ENCODE results near the gene FHIT. TPM values are rescaled to one million over a fixed set of nuclear protein-coding genes. Genes with fewer than 3 reads are reported as not detected.
"Not testable (repeated sequence)": the region's sequence is repeated elsewhere in the genome, so short reads cannot be mapped to it uniquely, and the experiment has no call there.

Gene FHIT
- total RNA-seq, 1 donor from 2014 or later: 5.7 TPM

DNA sequence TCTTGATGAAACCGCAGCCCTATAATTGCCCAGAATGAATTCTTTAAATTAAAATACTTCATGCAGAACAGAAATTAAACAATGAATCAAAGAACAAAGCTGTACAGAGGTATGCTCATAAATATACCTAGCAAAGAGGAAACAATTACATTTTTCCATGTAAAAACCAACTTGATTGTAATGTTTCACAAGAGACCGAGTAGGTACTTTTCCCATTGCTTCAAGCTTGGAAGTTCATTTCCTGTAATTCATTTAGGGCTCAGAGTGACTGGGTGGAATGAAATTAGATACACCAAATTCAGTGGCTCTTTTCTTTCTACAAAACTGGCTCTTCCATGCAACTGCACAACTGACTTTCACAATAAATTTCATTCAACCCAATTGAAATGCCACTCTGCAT, 51.4 kb downstream of the FHIT start:
- H3K27me3 ChIP-seq: no peaks in the 10 kb centered on the region
- no peaks in the 10 kb centered on the region for H3K9me3 ChIP-seq (ENCODE audit: low read depth)
- H3K4me2 ChIP-seq: no peak overlapping the region
- no peaks in the 10 kb centered on the region for H3F3A ChIP-seq (ENCODE audit: low read depth)
- no peaks in the 10 kb centered on the region for H4K20me1 ChIP-seq (ENCODE audit: low read depth)
- H2AFZ ChIP-seq (replicated peaks): no peak overlapping the region
- TF ChIP-seq EZH2 (IDR thresholded peaks at IDR 0.05) (no peak), EZH2phosphoT487 (IDR thresholded peaks at IDR 0.05) (no peak)
- TF ChIP-seq, protein P1, sequence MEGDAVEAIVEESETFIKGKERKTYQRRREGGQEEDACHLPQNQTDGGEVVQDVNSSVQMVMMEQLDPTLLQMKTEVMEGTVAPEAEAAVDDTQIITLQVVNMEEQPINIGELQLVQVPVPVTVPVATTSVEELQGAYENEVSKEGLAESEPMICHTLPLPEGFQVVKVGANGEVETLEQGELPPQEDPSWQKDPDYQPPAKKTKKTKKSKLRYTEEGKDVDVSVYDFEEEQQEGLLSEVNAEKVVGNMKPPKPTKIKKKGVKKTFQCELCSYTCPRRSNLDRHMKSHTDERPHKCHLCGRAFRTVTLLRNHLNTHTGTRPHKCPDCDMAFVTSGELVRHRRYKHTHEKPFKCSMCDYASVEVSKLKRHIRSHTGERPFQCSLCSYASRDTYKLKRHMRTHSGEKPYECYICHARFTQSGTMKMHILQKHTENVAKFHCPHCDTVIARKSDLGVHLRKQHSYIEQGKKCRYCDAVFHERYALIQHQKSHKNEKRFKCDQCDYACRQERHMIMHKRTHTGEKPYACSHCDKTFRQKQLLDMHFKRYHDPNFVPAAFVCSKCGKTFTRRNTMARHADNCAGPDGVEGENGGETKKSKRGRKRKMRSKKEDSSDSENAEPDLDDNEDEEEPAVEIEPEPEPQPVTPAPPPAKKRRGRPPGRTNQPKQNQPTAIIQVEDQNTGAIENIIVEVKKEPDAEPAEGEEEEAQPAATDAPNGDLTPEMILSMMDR (IDR thresholded peaks at IDR 0.05): no peak
- H3K27me3 Mint-ChIP-seq (ENCODE audit: insufficient read depth, low read depth): no peaks in the 10 kb centered on the region
- no peak overlapping the region for H3K27ac ChIP-seq
- H3K36me3 ChIP-seq: no peaks in the 10 kb centered on the region
- no peaks in the 10 kb centered on the region for H3K79me2 ChIP-seq (ENCODE audit: low read depth)
- no peaks in the 10 kb centered on the region for H3K4me1 ChIP-seq
- no peak for DNase-seq (ENCODE audit: low spot score)
- no peak overlapping the region for H3K4me3 ChIP-seq
- H3K4me3 Mint-ChIP-seq: no peak overlapping the region
- H3K36me3 Mint-ChIP-seq: peaks cover 3% of the 10 kb centered on the region
- peaks cover 34% of the 10 kb centered on the region for H3K4me1 Mint-ChIP-seq
- H3K9me3 Mint-ChIP-seq: peaks cover 3% of the 10 kb centered on the region
- no peak overlapping the region for H3K27ac Mint-ChIP-seq
- no peak overlapping the region for H3K9ac ChIP-seq

DNA sequence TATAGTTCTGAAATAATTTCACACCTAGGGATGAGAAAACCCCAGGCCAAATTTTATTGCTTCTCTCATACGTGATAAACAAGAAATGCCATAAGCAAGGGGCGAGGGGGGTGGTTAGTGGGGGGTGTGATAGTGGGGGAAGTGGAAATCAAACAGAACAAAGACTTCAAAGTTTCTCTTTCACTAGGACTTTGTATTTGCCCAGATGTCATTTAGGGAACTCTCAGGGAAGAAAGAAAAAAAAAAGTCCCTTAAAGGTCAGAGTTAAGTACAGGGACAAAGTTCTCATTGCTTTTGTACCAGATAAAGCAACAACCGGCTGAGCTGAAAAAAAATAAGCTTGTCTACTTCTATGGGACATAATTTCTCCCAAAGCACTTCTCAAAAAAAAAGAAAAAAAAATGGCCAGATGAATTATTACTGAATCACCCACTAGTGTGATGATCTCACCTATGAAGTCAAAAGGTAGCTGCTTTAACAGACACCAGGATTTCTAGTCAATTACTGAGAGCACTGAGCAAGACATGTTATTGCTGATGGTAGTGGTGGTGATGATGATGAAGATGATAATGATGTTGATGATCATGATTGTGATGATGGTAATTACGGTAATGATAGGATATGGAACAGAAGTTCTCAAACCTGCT, 56.2 kb downstream of the FHIT start:
- Histone ChIP-seq H3K4me2 (no peak overlapping the region), H3K9ac (no peak overlapping the region), H4K20me1 (ENCODE audit: low read depth) (no peaks in the 10 kb centered on the region), H3K27ac (no peak overlapping the region), H3K4me3 (no peak overlapping the region), H3K36me3 (no peaks in the 10 kb centered on the region), H3K27me3 (no peaks in the 10 kb centered on the region), H3K9me3 (ENCODE audit: low read depth) (no peaks in the 10 kb centered on the region), H2AFZ (replicated peaks) (no peak overlapping the region), H3K4me1 (peaks cover 19% of the 10 kb centered on the region), H3F3A (ENCODE audit: low read depth) (peaks cover 6% of the 10 kb centered on the region), H3K79me2 (ENCODE audit: low read depth) (no peaks in the 10 kb centered on the region)
- Mint-ChIP-seq H3K36me3 (no peaks in the 10 kb centered on the region), H3K27me3 (ENCODE audit: insufficient read depth, low read depth) (peaks cover 2% of the 10 kb centered on the region), H3K9me3 (peaks cover 3% of the 10 kb centered on the region), H3K4me1 (peaks cover 49% of the 10 kb centered on the region), H3K27ac (no peak overlapping the region), H3K4me3 (no peak overlapping the region)
- TF ChIP-seq, protein P1 (IDR thresholded peaks at IDR 0.05): no peak
- no peak for DNase-seq (ENCODE audit: low spot score)

DNA sequence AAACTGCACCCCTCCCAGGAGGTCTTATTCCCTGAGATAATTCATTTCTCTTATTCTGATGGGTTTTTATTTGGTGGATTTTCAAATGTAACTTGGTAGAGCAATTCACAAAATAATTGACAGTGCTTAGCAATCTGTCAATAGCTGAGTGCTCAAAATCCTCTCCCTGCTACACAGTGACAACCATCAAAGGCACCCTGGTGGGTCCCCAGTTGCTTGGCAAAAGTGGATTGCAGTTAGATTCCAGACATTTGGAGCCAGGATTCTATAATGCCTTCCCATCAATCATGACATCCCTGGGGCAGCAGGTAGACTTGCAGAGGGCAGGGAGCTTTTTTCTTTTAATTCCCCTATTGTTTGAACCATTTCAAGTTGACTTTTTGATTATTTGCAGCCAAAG, 59.0 kb downstream of the FHIT start:
- Histone ChIP-seq H3K4me1 (peaks cover 19% of the 10 kb centered on the region), H3K4me3 (no peak overlapping the region), H3K36me3 (no peaks in the 10 kb centered on the region), H3K4me2 (no peak overlapping the region), H3K79me2 (ENCODE audit: low read depth) (no peaks in the 10 kb centered on the region), H3K9ac (no peak overlapping the region), H3K27ac (no peak overlapping the region), H3F3A (ENCODE audit: low read depth) (peaks cover 6% of the 10 kb centered on the region), H4K20me1 (ENCODE audit: low read depth) (no peaks in the 10 kb centered on the region), H2AFZ (replicated peaks) (no peak overlapping the region), H3K27me3 (no peaks in the 10 kb centered on the region), H3K9me3 (ENCODE audit: low read depth) (no peaks in the 10 kb centered on the region)
- peak; percentile 15 for DNase-seq (ENCODE audit: low spot score)
- TF ChIP-seq, protein P1 (IDR thresholded peaks at IDR 0.05): no peak
- no peak for TF ChIP-seq EZH2 (IDR thresholded peaks at IDR 0.05)
- no peak for TF ChIP-seq EZH2phosphoT487 (IDR thresholded peaks at IDR 0.05)
- Mint-ChIP-seq H3K36me3 (no peaks in the 10 kb centered on the region), H3K4me3 (no peak overlapping the region), H3K27ac (no peak overlapping the region), H3K27me3 (ENCODE audit: insufficient read depth, low read depth) (peaks cover 2% of the 10 kb centered on the region), H3K9me3 (peaks cover 19% of the 10 kb centered on the region), H3K4me1 (peaks cover 45% of the 10 kb centered on the region)

DNA sequence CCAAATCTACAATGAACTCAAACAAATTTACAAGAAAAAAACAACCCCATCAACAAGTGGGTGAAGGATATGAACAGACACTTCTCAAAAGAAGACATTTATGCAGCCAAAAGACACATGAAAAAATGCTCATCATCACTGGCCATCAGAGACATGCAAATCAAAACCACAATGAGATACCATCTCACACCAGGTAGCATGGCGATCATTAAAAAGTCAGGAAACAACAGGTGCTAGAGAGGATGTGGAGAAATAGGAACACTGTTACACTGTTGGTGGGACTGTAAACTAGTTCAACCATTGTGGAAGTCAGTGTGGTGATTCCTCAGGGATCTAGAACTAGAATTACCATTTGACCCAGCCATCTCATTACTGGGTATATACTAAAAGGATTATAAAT, 61.0 kb downstream of the FHIT start:
- not testable (repeated sequence) for H3K27me3 ChIP-seq; H3K4me3 Mint-ChIP-seq; H3F3A ChIP-seq (ENCODE audit: low read depth); H3K27ac ChIP-seq; H3K36me3 Mint-ChIP-seq; H2AFZ ChIP-seq (replicated peaks); H3K79me2 ChIP-seq (ENCODE audit: low read depth); H3K9ac ChIP-seq; H3K27ac Mint-ChIP-seq; H3K27me3 Mint-ChIP-seq (ENCODE audit: insufficient read depth, low read depth); H3K36me3 ChIP-seq; H3K4me3 ChIP-seq; DNase-seq (ENCODE audit: low spot score); H3K9me3 ChIP-seq (ENCODE audit: low read depth); H4K20me1 ChIP-seq (ENCODE audit: low read depth); H3K4me2 ChIP-seq
- peaks cover 21% of the 10 kb centered on the region for H3K9me3 Mint-ChIP-seq
- H3K4me1 ChIP-seq: peaks cover 21% of the 10 kb centered on the region
- H3K4me1 Mint-ChIP-seq: peaks cover 35% of the 10 kb centered on the region

All from neural progenitor cell (in vitro differentiated cells).